Measurements from ENCODE around the gene PRCC.

- TF ChIP-seq CREB1 (IDR thresholded peaks at IDR 0.05): no peak
- no peak for TF ChIP-seq SRF (IDR thresholded peaks at IDR 0.05; ENCODE audit: low read depth, low read length)
- no peak for TF ChIP-seq EP300 (IDR thresholded peaks at IDR 0.05; ENCODE audit: borderline replicate concordance in 1 of 2, low read depth in 2 of 2, low read length in 2 of 2)
Measured at GRCh38 chr1:156786640-156787039, 19.3 kb downstream of the PRCC start.
